ENCODE results near the gene GPC6.
"Not testable (repeated sequence)": the region's sequence is repeated elsewhere in the genome, so short reads cannot be mapped to it uniquely, and the experiment has no call there.

GPC6 gene

GRCh38 chr13:94342436-94343242 lies 1116.0 kb downstream of the GPC6 start:
- H3K9me3 ChIP-seq (ENCODE audit: control insufficient read depth, low read length), result no peaks in the 10 kb centered on the region
- no peaks in the 10 kb centered on the region for H3K36me3 ChIP-seq (ENCODE audit: control insufficient read depth, insufficient read depth, low read length, severe bottlenecking)
- H3K4me1 ChIP-seq (ENCODE audit: control insufficient read depth, insufficient read depth, low read length), result peaks cover 18% of the 10 kb centered on the region
- no peak overlapping the region for H3K9ac ChIP-seq (ENCODE audit: low read length)
- DNase-seq (ENCODE audit: low read depth), result no peak
- no peak overlapping the region for H3K4me3 ChIP-seq (ENCODE audit: low read length)
- no peaks in the 10 kb centered on the region for H3K27me3 ChIP-seq (replicated peaks; ENCODE audit: control insufficient read depth, insufficient read depth, low read length)

GRCh38 chr13:94343243-94343585 lies 1116.6 kb downstream of the GPC6 start:
- H3K27me3 ChIP-seq (replicated peaks; ENCODE audit: control insufficient read depth, insufficient read depth, low read length), result no peaks in the 10 kb centered on the region
- no peaks in the 10 kb centered on the region for H3K9me3 ChIP-seq (ENCODE audit: control insufficient read depth, low read length)
- no peaks in the 10 kb centered on the region for H3K36me3 ChIP-seq (ENCODE audit: control insufficient read depth, insufficient read depth, low read length, severe bottlenecking)
- no peak overlapping the region for H3K9ac ChIP-seq (ENCODE audit: low read length)
- peak; percentile 65 for DNase-seq (ENCODE audit: low read depth)
- peaks cover 18% of the 10 kb centered on the region for H3K4me1 ChIP-seq (ENCODE audit: control insufficient read depth, insufficient read depth, low read length)
- no peak overlapping the region for H3K4me3 ChIP-seq (ENCODE audit: low read length)

DNA sequence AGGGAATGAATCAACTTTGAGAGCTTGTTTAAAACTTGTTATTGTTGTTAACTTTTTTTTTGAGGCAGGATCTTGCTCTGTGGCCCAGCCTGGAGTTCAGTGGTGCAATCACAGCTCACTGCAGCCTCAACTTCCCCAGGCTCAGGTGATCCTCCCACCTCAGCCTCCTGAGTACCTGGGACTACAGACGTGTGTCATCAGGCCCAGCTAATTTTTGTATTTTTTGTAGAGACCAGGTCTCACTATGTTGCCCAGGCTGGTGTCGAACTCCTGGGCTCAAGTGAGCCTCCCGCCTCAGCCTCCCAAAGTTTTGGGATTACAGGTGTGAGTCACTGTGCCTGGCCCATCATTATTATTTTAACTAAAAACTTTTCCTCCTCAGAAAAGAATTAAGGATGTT lies 1117.1 kb downstream of the GPC6 start:
- H3K4me1 ChIP-seq (ENCODE audit: control insufficient read depth, insufficient read depth, low read length), result peaks cover 18% of the 10 kb centered on the region
- H3K36me3 ChIP-seq (ENCODE audit: control insufficient read depth, insufficient read depth, low read length, severe bottlenecking); H3K9me3 ChIP-seq (ENCODE audit: control insufficient read depth, low read length); H3K27me3 ChIP-seq (replicated peaks; ENCODE audit: control insufficient read depth, insufficient read depth, low read length); H3K4me3 ChIP-seq (ENCODE audit: low read length); H3K9ac ChIP-seq (ENCODE audit: low read length); DNase-seq (ENCODE audit: low read depth): not testable (repeated sequence)

- peak overlapping the region; percentile 1 for H3K9ac ChIP-seq (ENCODE audit: low read length)
- no peaks in the 10 kb centered on the region for H3K9me3 ChIP-seq (ENCODE audit: control insufficient read depth, low read length)
- H3K4me3 ChIP-seq (ENCODE audit: low read length), result peak overlapping the region; percentile 48
- peak; percentile 45 for DNase-seq (ENCODE audit: low read depth)
- no peaks in the 10 kb centered on the region for H3K36me3 ChIP-seq (ENCODE audit: control insufficient read depth, insufficient read depth, low read length, severe bottlenecking)
- H3K4me1 ChIP-seq (ENCODE audit: control insufficient read depth, insufficient read depth, low read length), result peaks cover 18% of the 10 kb centered on the region
- no peaks in the 10 kb centered on the region for H3K27me3 ChIP-seq (replicated peaks; ENCODE audit: control insufficient read depth, insufficient read depth, low read length)
Observed at GRCh38 chr13:94344126-94344818, 1117.7 kb downstream of the GPC6 start.

GRCh38 chr13:94345374-94346195 lies 1119.0 kb downstream of the GPC6 start:
- Histone ChIP-seq H3K4me1 (ENCODE audit: control insufficient read depth, insufficient read depth, low read length) (peaks cover 18% of the 10 kb centered on the region), H3K27me3 (replicated peaks; ENCODE audit: control insufficient read depth, insufficient read depth, low read length) (no peaks in the 10 kb centered on the region), H3K4me3 (ENCODE audit: low read length) (no peak overlapping the region), H3K36me3 (ENCODE audit: control insufficient read depth, insufficient read depth, low read length, severe bottlenecking) (no peaks in the 10 kb centered on the region), H3K9me3 (ENCODE audit: control insufficient read depth, low read length) (no peaks in the 10 kb centered on the region), H3K9ac (ENCODE audit: low read length) (no peak overlapping the region)
- peak; percentile 64 for DNase-seq (ENCODE audit: low read depth)

DNA sequence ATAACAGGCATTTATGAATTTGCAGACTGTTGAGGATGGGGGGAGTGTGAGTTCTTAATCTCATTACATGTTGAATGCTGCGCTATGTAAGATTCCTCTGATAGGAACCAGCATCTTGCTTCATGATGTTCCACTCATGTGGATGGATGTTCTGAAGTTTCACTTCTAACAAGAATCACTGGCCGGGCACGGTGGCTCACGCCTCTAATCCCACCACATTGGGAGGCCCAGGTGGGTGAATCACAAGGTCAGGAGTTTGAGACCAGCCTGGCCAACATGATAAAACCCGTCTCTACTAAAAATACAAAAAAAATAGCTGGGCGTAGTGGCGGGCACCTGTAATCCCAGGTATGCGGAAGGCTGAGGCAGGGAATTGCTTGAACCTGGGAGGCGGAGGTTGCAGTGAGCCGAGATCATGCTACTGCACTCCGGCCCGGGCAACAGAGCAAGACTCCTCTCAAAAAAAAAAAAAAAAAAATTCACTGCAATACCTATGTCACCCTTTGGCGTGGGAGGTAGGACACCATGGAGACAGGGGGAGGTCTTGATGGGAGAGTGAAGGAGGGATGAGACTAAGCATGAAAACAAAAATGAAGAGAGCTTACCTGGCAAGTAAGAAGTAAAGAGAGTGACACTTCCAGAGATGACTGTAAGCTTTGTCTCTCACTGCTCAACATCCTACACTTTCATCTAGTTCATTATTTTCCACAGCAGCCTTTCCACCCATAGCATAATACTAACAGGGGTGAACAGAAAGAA lies 1119.8 kb downstream of the GPC6 start:
- Histone ChIP-seq H3K36me3 (ENCODE audit: control insufficient read depth, insufficient read depth, low read length, severe bottlenecking) (no peaks in the 10 kb centered on the region), H3K4me3 (ENCODE audit: low read length) (no peak overlapping the region), H3K27me3 (replicated peaks; ENCODE audit: control insufficient read depth, insufficient read depth, low read length) (no peaks in the 10 kb centered on the region), H3K9ac (ENCODE audit: low read length) (no peak overlapping the region), H3K9me3 (ENCODE audit: control insufficient read depth, low read length) (no peaks in the 10 kb centered on the region), H3K4me1 (ENCODE audit: control insufficient read depth, insufficient read depth, low read length) (peaks cover 22% of the 10 kb centered on the region)
- DNase-seq (ENCODE audit: low read depth), result no peak

GRCh38 chr13:94351292-94351990 lies 1124.8 kb downstream of the GPC6 start:
- no peaks in the 10 kb centered on the region for H3K27me3 ChIP-seq (replicated peaks; ENCODE audit: control insufficient read depth, insufficient read depth, low read length)
- no peaks in the 10 kb centered on the region for H3K9me3 ChIP-seq (ENCODE audit: control insufficient read depth, low read length)
- peaks cover 15% of the 10 kb centered on the region for H3K4me1 ChIP-seq (ENCODE audit: control insufficient read depth, insufficient read depth, low read length)
- H3K36me3 ChIP-seq (ENCODE audit: control insufficient read depth, insufficient read depth, low read length, severe bottlenecking), result no peaks in the 10 kb centered on the region
- DNase-seq (ENCODE audit: low read depth), result peak; percentile 57
- H3K4me3 ChIP-seq (ENCODE audit: low read length), result peak overlapping the region; percentile 57
- peak overlapping the region; percentile 23 for H3K9ac ChIP-seq (ENCODE audit: low read length)

GRCh38 chr13:94352057-94352456 lies 1125.5 kb downstream of the GPC6 start:
- Histone ChIP-seq H3K4me3 (ENCODE audit: low read length) (peak overlapping the region; percentile 57), H3K9me3 (ENCODE audit: control insufficient read depth, low read length) (no peaks in the 10 kb centered on the region), H3K9ac (ENCODE audit: low read length) (peak overlapping the region; percentile 23), H3K4me1 (ENCODE audit: control insufficient read depth, insufficient read depth, low read length) (peaks cover 15% of the 10 kb centered on the region), H3K36me3 (ENCODE audit: control insufficient read depth, insufficient read depth, low read length, severe bottlenecking) (no peaks in the 10 kb centered on the region), H3K27me3 (replicated peaks; ENCODE audit: control insufficient read depth, insufficient read depth, low read length) (no peaks in the 10 kb centered on the region)
- DNase-seq (ENCODE audit: low read depth), result peak; percentile 22

DNA sequence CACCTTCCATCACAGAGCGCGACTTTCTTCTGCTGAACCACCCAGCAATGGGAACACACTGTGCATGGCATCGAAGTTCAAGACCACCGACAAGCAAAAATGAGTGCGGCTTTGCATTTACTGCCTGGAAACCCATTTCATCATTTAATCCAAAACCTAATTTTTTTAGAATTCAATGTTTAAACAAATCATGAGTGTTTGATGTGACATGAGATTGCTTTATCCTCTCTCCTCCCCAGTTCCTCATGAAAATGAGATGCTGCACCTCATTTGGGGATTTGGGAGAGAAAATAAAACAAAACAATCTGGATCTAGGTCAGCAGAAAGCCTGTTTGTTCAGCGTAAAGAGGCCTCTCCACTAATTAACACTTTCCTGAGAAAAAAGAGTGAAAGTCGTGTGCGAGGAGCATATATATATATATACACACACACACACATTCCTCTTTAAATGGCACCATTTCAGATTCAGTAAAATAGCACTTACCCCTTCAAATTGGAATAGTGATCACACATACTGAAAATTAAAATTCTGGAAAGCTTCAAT lies 1126.6 kb downstream of the GPC6 start:
- Histone ChIP-seq H3K4me1 (ENCODE audit: control insufficient read depth, insufficient read depth, low read length) (peaks cover 15% of the 10 kb centered on the region), H3K27me3 (replicated peaks; ENCODE audit: control insufficient read depth, insufficient read depth, low read length) (no peaks in the 10 kb centered on the region), H3K9ac (ENCODE audit: low read length) (no peak overlapping the region), H3K4me3 (ENCODE audit: low read length) (no peak overlapping the region), H3K9me3 (ENCODE audit: control insufficient read depth, low read length) (no peaks in the 10 kb centered on the region), H3K36me3 (ENCODE audit: control insufficient read depth, insufficient read depth, low read length, severe bottlenecking) (no peaks in the 10 kb centered on the region)
- DNase-seq (ENCODE audit: low read depth), result no peak

DNA sequence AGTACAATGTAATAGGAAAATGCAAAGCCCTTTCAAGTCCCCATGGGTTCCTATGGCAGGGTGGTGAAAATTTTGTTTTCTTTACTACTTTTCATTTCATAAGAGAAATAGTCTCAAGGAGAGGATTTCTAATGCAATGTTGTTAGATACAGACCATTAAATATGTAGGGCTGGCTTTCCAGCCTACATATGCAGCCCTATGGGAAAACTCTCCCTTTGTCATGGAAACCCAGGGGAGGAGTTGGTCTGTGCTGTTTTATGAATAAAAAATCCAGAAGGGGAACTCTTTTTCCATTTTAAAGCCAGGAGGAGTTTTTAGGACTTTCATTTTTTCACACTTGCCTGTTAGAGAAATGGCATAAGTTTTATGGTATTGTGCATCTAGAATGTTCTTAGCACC lies 1133.3 kb downstream of the GPC6 start:
- no peak for DNase-seq (ENCODE audit: low read depth)
- Histone ChIP-seq H3K27me3 (replicated peaks; ENCODE audit: control insufficient read depth, insufficient read depth, low read length) (no peaks in the 10 kb centered on the region), H3K4me1 (ENCODE audit: control insufficient read depth, insufficient read depth, low read length) (peaks cover 6% of the 10 kb centered on the region), H3K9ac (ENCODE audit: low read length) (no peak overlapping the region), H3K9me3 (ENCODE audit: control insufficient read depth, low read length) (no peaks in the 10 kb centered on the region), H3K4me3 (ENCODE audit: low read length) (no peak overlapping the region), H3K36me3 (ENCODE audit: control insufficient read depth, insufficient read depth, low read length, severe bottlenecking) (no peaks in the 10 kb centered on the region)

Data from adipocyte (in vitro differentiated cells).